GM21526 (cell line): ENCODE measurements around the gene SNAPC4.
A peak's percentile ranks its signal among the peaks of the same experiment; 100 is the strongest.

ENCODE experiments used
- ATAC-seq: cut with Tn5 transposase; IDR thresholded peaks from one replicate; pipeline ENCODE4 v1.9.1; 2021; ENCODE audit warnings: moderate library complexity; ENCODE audit not compliant: unreplicated experiment, low FRiP score

SNAPC4 gene

GRCh38 chr9:136400038-136400834 is at the start of gene SNAPC4:
Gene SNAPC4, minus strand, starts transcription at chr9:136400170. Its CDS starts 1,742 bp downstream, at chr9:136398428.
- peak; percentile 66 for ATAC-seq

GRCh38 chr9:136448655-136449054 is 48.7 kb upstream of the SNAPC4 start:
- ATAC-seq: no peak

- no peak for ATAC-seq
Measured at GRCh38 chr9:136447173-136447778, 47.3 kb upstream of the SNAPC4 start.

GRCh38 chr9:136445799-136446198 is 45.8 kb upstream of the SNAPC4 start:
- ATAC-seq: no peak

- ATAC-seq: no peak
Measured at GRCh38 chr9:136444102-136444501, 44.1 kb upstream of the SNAPC4 start.

GRCh38 chr9:136443687-136444086 is 43.7 kb upstream of the SNAPC4 start:
- no peak for ATAC-seq

GRCh38 chr9:136443087-136443486 is 43.1 kb upstream of the SNAPC4 start:
- no peak for ATAC-seq

- no peak for ATAC-seq
Measured at GRCh38 chr9:136442265-136442664, 42.3 kb upstream of the SNAPC4 start.

- ATAC-seq: no peak
Measured at GRCh38 chr9:136441681-136442245, 41.8 kb upstream of the SNAPC4 start.

- no peak for ATAC-seq
Measured at GRCh38 chr9:136441191-136441680, 41.3 kb upstream of the SNAPC4 start.

- peak; percentile 57 for ATAC-seq
Measured at GRCh38 chr9:136439481-136440408, 39.8 kb upstream of the SNAPC4 start, which contains the start of gene INPP5E. Gene INPP5E, minus strand, starts transcription at chr9:136439845. Its CDS starts 426 bp downstream, at chr9:136439419.

GRCh38 chr9:136438548-136439480 is 38.8 kb upstream of the SNAPC4 start:
- ATAC-seq: peak; percentile 29

GRCh38 chr9:136437839-136438547 is 38.0 kb upstream of the SNAPC4 start:
- no peak for ATAC-seq

- ATAC-seq: no peak
Measured at GRCh38 chr9:136437430-136437829, 37.5 kb upstream of the SNAPC4 start.

- no peak for ATAC-seq
Measured at GRCh38 chr9:136436055-136436634, 36.2 kb upstream of the SNAPC4 start.

- ATAC-seq: no peak
Measured at GRCh38 chr9:136434580-136435169, 34.7 kb upstream of the SNAPC4 start.

- no peak for ATAC-seq
Measured at GRCh38 chr9:136433849-136434579, 34.0 kb upstream of the SNAPC4 start.
